Adipocyte (in vitro differentiated cells): ENCODE measurements around the gene ZBTB7C.

Experiments
- DNase-seq: peaks from one replicate; pipeline ENCODE4 v3.0.0-alpha.2; 2015; ENCODE audit warnings: low read depth
- H3K27me3 ChIP-seq: replicated peaks from 2 replicates; pipeline ENCODE4 v1.7.0; 2013; ENCODE audit warnings: mild to moderate bottlenecking, low read length, moderate library complexity; ENCODE audit not compliant: control insufficient read depth, insufficient read depth
- H3K36me3 ChIP-seq: 2 replicates; pipeline ENCODE4 v1.7.0; 2013; ENCODE audit warnings: low read length, mild to moderate bottlenecking, moderate library complexity; ENCODE audit not compliant: control insufficient read depth, insufficient read depth, severe bottlenecking
- H3K4me1 ChIP-seq: 2 replicates; pipeline ENCODE4 v1.7.0; 2013; ENCODE audit warnings: mild to moderate bottlenecking, low read length, moderate library complexity; ENCODE audit not compliant: control insufficient read depth, insufficient read depth
- H3K4me3 ChIP-seq: 2 replicates; pipeline ENCODE4 v1.7.0; 2013; ENCODE audit warnings: mild to moderate bottlenecking, low read length, moderate library complexity
- H3K9ac ChIP-seq: 2 replicates; pipeline ENCODE4 v1.7.0; 2013; ENCODE audit warnings: mild to moderate bottlenecking, low read length, moderate library complexity
- H3K9me3 ChIP-seq: 2 replicates; pipeline ENCODE4 v1.7.0; 2013; ENCODE audit warnings: mild to moderate bottlenecking, low read length, moderate library complexity; ENCODE audit not compliant: control insufficient read depth

Gene ZBTB7C

DNA sequence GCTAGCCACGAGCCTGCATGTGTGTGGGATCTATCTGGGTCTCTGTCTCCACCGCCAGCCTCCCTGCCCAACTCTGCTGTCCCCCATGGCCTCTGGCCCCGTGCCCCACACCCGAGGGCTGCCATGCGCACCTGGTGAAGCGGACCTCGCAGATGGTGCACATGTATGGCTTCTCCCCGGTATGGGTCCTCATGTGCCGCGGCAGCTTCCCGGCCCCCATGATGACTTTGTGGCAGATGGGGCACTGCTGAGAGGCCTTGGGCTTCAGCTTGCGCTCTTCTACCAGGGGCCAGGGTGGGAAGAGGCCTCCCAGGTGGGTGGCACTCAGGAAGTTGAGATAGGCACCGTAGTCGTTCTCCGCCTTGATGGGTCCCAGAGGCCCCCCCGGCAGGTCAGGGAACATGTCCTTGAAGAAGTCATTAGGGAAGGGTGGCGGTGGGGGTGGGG is 369.4 kb downstream of the ZBTB7C start:
- Histone ChIP-seq H3K9ac (no peak overlapping the region), H3K4me1 (peaks cover 7% of the 10 kb centered on the region), H3K4me3 (no peak overlapping the region), H3K36me3 (no peaks in the 10 kb centered on the region), H3K27me3 (no peaks in the 10 kb centered on the region), H3K9me3 (peaks cover 5% of the 10 kb centered on the region)
- no peak for DNase-seq

GRCh38 chr18:48038636-48039035 is 370.5 kb downstream of the ZBTB7C start:
- DNase-seq, result no peak
- peaks cover 5% of the 10 kb centered on the region for H3K9me3 ChIP-seq

DNA sequence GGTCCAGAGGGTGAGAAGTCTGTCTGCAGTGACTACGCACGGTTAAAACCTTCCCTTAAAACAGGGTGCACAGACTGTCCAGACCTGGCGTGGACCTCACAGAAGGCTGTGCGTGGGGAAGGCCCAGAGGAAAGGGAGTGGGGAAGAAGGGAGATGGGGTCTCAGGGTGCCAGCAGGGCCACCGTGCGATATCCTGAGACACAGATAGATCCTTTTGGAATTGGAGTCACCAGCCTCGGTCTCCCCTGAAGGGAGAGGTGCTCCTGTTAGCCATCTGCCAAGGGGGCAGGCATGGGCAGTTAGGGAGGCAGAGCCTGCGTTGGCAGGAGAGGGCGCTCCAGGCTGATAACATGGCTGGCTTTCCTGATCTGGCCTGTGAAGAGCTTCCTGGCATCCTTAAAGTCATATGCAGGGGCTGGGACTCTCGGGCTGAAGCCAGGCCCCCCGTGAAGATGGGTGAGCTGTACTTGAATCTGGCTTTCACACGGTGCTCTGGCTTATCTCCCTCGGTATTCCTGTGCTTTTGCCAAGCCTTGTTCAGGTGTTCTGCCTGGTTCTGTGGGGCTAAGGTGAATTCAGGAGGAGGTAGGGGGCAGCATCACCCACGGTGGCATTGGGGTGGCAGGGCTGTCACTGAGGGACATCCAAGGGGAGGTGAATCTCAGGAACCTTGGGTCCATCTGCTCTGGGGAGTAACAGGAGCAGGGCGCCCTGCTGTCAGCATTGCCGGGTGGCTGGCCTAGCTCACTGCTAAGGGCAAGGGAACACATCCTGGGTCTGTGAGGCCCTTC is 371.5 kb downstream of the ZBTB7C start:
- DNase-seq, result no peak
- H3K4me1 ChIP-seq, result peaks cover 20% of the 10 kb centered on the region
- H3K4me3 ChIP-seq, result no peak overlapping the region
- no peaks in the 10 kb centered on the region for H3K36me3 ChIP-seq
- H3K9ac ChIP-seq, result no peak overlapping the region
- no peaks in the 10 kb centered on the region for H3K27me3 ChIP-seq
- no peaks in the 10 kb centered on the region for H3K9me3 ChIP-seq

More at GRCh38 chr18:48038636-48039035, 370.5 kb downstream of the ZBTB7C start:
- no peaks in the 10 kb centered on the region for H3K27me3 ChIP-seq
- H3K9ac ChIP-seq, result no peak overlapping the region
- H3K36me3 ChIP-seq, result no peaks in the 10 kb centered on the region
- no peak overlapping the region for H3K4me3 ChIP-seq
- H3K4me1 ChIP-seq, result peaks cover 15% of the 10 kb centered on the region

DNA sequence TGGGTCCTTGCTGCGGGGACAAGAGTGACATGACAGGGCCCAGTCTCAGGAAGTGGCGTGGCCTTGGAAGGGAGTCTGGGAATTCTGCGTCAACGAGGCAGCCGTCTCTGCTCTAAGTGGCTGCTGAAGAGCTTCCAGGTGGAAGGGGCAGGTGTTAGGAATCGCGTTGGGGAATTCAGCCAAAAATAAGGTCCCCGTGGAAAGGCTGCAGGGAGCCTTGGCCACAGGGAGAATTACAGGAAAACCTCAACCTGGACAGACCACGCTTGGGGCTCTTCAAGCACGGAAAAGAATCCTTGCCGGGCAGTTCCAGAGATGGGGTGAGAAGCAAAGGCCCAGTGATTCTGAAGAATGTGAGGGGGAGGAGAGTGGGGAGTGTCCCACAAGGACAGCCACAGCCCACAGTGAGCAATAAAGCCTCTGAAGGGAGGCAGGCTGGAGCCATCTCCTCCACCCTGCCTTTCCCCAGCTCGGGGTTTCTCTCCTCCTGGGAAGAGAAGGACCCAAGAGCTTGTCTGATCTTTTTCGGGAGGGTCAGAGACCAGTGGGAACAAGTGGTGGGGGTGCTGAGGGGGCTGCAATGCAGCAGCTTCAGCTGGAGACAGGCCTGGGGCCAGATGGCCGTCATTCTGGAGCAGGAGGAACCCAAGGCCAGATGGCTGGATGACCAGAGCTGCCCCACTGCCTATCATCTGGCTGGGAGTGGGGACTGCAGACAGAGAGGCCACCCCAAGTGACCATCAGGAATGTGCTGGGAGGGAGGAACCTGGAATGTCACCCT is 372.4 kb downstream of the ZBTB7C start:
- peaks cover 20% of the 10 kb centered on the region for H3K4me1 ChIP-seq
- DNase-seq, result peak; percentile 14
- H3K9ac ChIP-seq, result no peak overlapping the region
- no peak overlapping the region for H3K4me3 ChIP-seq
- H3K36me3 ChIP-seq, result no peaks in the 10 kb centered on the region
- no peaks in the 10 kb centered on the region for H3K9me3 ChIP-seq
- H3K27me3 ChIP-seq, result no peaks in the 10 kb centered on the region

DNA sequence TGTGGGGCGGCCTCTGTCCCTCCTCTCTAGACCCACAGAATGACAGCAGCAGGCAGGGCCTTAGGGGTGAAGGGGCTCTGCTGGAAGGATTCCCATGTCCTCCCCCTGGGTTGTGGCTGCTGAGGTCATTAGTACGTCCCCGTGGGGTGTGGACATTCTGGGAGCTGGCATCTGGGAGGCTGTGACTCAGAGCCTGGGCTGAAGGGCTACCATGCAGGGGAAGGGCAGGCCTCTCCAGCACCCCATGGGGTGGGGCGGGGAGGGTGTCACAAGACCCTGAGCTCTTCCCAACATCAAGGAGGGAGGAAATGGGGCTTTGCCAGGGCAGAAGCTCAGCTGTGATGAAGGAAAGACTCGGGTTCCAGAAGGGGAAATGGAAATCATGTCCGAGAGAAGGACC is 373.0 kb downstream of the ZBTB7C start:
- no peak overlapping the region for H3K9ac ChIP-seq
- no peaks in the 10 kb centered on the region for H3K36me3 ChIP-seq
- DNase-seq, result no peak
- no peaks in the 10 kb centered on the region for H3K9me3 ChIP-seq
- H3K27me3 ChIP-seq, result no peaks in the 10 kb centered on the region
- peaks cover 20% of the 10 kb centered on the region for H3K4me1 ChIP-seq
- no peak overlapping the region for H3K4me3 ChIP-seq

DNA sequence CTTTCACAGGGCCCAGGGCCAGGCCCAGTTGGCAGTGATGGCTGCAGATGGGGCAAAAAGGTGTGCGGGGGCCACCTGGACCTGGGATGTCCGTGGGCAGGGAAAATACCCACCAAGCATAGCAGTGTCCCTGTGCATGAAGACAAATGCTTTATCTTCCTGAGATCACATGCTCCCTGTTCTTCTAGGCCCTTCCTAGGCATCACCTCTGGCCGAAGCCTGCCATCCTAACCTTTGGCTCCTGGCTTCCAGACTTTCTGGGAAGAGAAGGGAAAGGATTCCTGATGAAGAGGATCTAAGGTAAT is 373.7 kb downstream of the ZBTB7C start:
- H3K4me3 ChIP-seq, result no peak overlapping the region
- H3K9ac ChIP-seq, result no peak overlapping the region
- no peaks in the 10 kb centered on the region for H3K36me3 ChIP-seq
- no peaks in the 10 kb centered on the region for H3K27me3 ChIP-seq
- peaks cover 20% of the 10 kb centered on the region for H3K4me1 ChIP-seq
- no peak for DNase-seq
- H3K9me3 ChIP-seq, result no peaks in the 10 kb centered on the region

DNA sequence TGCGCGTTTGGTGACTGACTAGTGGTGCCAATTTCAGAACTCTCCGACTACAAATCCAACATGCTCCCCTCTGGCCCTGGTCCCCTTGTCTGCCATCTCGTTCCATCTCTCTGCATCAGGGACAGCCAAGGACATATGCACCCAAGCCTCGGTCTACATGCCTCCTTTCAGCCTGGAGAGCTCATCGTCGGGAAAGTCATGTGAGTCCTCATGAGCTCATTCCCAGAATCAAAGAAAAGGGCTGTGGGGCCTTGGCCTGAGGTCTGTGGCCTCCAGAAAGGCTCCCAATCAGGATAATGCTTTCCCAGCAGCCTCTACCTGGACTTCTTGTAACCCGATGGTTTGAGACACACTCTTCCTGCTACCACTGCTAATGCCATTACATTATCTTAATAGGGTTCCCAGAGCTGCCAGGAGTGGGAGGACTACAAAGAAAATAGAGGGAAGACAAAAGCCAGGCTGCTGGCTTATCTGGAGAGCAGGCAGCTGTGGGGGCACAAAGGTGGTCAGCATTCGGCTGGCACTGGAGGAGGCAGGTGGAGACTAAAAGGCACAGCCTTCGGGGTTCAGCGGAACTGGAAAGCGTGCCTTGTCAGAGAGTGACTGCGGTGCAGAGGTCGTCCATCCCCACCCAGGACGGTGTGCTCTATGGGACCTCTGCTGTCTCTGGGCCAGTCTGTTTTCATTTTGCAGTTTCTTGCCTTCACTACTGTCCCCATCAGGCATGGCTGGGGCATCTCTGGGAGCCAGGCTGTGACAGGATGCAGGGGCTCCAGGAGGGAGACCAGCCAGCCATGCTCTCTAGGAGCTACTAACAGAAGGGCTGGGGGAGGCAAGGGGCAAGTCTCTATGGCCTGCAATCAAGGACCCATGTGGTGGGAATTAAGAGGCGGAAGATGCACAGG is 374.3 kb downstream of the ZBTB7C start:
- Histone ChIP-seq H3K9ac (no peak overlapping the region), H3K36me3 (no peaks in the 10 kb centered on the region), H3K4me1 (peaks cover 20% of the 10 kb centered on the region), H3K4me3 (no peak overlapping the region), H3K9me3 (no peaks in the 10 kb centered on the region), H3K27me3 (no peaks in the 10 kb centered on the region)
- no peak for DNase-seq

GRCh38 chr18:48033790-48034650 is 375.2 kb downstream of the ZBTB7C start:
- Histone ChIP-seq H3K27me3 (no peaks in the 10 kb centered on the region), H3K4me1 (peaks cover 20% of the 10 kb centered on the region), H3K9me3 (no peaks in the 10 kb centered on the region), H3K36me3 (no peaks in the 10 kb centered on the region), H3K9ac (peak overlapping the region; percentile 21), H3K4me3 (no peak overlapping the region)
- DNase-seq, result no peak

- Histone ChIP-seq H3K9ac (peak overlapping the region; percentile 21), H3K27me3 (no peaks in the 10 kb centered on the region), H3K9me3 (no peaks in the 10 kb centered on the region), H3K4me3 (no peak overlapping the region), H3K4me1 (peaks cover 24% of the 10 kb centered on the region), H3K36me3 (no peaks in the 10 kb centered on the region)
- peak; percentile 29 for DNase-seq
These were observed 376.1 kb downstream of the ZBTB7C start for GRCh38 chr18:48032876-48033789.

GRCh38 chr18:48031641-48032040 is 377.5 kb downstream of the ZBTB7C start:
- H3K9ac ChIP-seq, result no peak overlapping the region
- DNase-seq, result no peak
- H3K27me3 ChIP-seq, result no peaks in the 10 kb centered on the region
- no peaks in the 10 kb centered on the region for H3K9me3 ChIP-seq
- H3K4me1 ChIP-seq, result peaks cover 32% of the 10 kb centered on the region
- no peaks in the 10 kb centered on the region for H3K36me3 ChIP-seq
- no peak overlapping the region for H3K4me3 ChIP-seq
